ENCODE results near the gene TEPSIN.

DNA sequence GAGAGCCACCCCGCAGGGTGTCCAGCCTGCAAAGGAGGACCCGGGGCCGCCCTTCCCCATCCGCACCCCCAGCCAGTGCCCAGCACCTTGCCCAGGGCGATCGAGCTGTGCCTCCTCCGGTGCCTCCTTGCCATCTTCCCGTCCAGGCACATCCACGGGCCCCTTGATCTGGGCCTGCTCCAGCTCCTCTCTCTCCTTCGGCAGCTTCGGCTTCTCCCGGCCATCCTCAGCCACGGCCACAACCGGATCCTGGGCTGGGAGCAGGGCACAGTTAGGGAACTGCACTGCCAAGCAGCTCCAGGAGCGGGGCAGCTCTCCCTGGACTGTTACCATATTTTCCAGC is 14.1 kb upstream of the TEPSIN start:
- TF ChIP-seq YY1 (IDR thresholded peaks at IDR 0.05; ENCODE audit: low read depth, low read length) (no peak), SP2 (IDR thresholded peaks at IDR 0.05; ENCODE audit: low read length) (no peak), GABPA (IDR thresholded peaks at IDR 0.05; ENCODE audit: borderline replicate concordance, insufficient read depth, low read length) (no peak), ZNF274 (IDR thresholded peaks at IDR 0.05; ENCODE audit: borderline replicate concordance, extremely low read depth, low read length) (no peak), TCF12 (IDR thresholded peaks at IDR 0.05; ENCODE audit: low read depth, low read length) (no peak)
- TF ChIP-seq, protein P1, sequence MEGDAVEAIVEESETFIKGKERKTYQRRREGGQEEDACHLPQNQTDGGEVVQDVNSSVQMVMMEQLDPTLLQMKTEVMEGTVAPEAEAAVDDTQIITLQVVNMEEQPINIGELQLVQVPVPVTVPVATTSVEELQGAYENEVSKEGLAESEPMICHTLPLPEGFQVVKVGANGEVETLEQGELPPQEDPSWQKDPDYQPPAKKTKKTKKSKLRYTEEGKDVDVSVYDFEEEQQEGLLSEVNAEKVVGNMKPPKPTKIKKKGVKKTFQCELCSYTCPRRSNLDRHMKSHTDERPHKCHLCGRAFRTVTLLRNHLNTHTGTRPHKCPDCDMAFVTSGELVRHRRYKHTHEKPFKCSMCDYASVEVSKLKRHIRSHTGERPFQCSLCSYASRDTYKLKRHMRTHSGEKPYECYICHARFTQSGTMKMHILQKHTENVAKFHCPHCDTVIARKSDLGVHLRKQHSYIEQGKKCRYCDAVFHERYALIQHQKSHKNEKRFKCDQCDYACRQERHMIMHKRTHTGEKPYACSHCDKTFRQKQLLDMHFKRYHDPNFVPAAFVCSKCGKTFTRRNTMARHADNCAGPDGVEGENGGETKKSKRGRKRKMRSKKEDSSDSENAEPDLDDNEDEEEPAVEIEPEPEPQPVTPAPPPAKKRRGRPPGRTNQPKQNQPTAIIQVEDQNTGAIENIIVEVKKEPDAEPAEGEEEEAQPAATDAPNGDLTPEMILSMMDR (IDR thresholded peaks at IDR 0.05; ENCODE audit: control extremely low read depth in 1 of 3, insufficient read depth in 1 of 3, low read depth in 1 of 3, low read length in 3 of 3): no peak

Data from H1 (cell line).